Left renal cortex interstitium (tissue), 4 donors: ENCODE measurements around the gene WDFY1. TPM values are rescaled to one million over a fixed set of nuclear protein-coding genes. Genes with fewer than 3 reads are reported as not detected.
"Not testable (repeated sequence)": the region's sequence is repeated elsewhere in the genome, so short reads cannot be mapped to it uniquely, and the experiment has no call there.

Experiments
- DNase-seq, 4 donors: peaks; one replicate each; pipeline ENCODE4 v3.0.0-alpha.2; 2013; ENCODE audit warnings: low read depth in 4 of 4, low spot score in 2 of 4, missing footprints in 1 of 4
- polyA plus RNA-seq, 4 donors: library from polyadenylated mRNA; unstranded; fragments of 120-200 nt; gene quantifications; one replicate each; pipeline ENCODE4 v1.2.1, GENCODE V29; 2013; ENCODE audit not compliant: insufficient read length in 4 of 4

WDFY1 gene
- polyA plus RNA-seq, 4 donors: 57.5 to 64.0 (median 59.6) TPM

- DNase-seq: no peak
These were observed 44.6 kb downstream of the WDFY1 start for GRCh38 chr2:223900531-223900930.

- no peak for DNase-seq
These were observed 45.1 kb downstream of the WDFY1 start for GRCh38 chr2:223900066-223900465.

GRCh38 chr2:223897669-223898330 is 47.3 kb downstream of the WDFY1 start:
- DNase-seq: no peak

GRCh38 chr2:223896833-223897311 is 48.3 kb downstream of the WDFY1 start:
- no peak for DNase-seq

- DNase-seq: no peak
These were observed 50.2 kb downstream of the WDFY1 start for GRCh38 chr2:223894968-223895367.

- no peak for DNase-seq
These were observed 51.1 kb downstream of the WDFY1 start for GRCh38 chr2:223894009-223894408.

- DNase-seq: no peak
These were observed 54.4 kb downstream of the WDFY1 start for GRCh38 chr2:223890721-223891120.

GRCh38 chr2:223889229-223889628 is 55.9 kb downstream of the WDFY1 start:
- DNase-seq: no peak

- DNase-seq: no peak
These were observed 56.9 kb downstream of the WDFY1 start for GRCh38 chr2:223888251-223888650.

- DNase-seq: no peak
These were observed 58.0 kb downstream of the WDFY1 start for GRCh38 chr2:223887127-223887526.

GRCh38 chr2:223886726-223887125 is 58.4 kb downstream of the WDFY1 start:
- DNase-seq: no peak

- DNase-seq: no peak
These were observed 60.7 kb downstream of the WDFY1 start for GRCh38 chr2:223884399-223884798.

GRCh38 chr2:223882715-223883114 is 62.4 kb downstream of the WDFY1 start:
- DNase-seq: no peak

GRCh38 chr2:223880796-223881195 is 64.3 kb downstream of the WDFY1 start:
- no peak for DNase-seq

GRCh38 chr2:223877721-223878410 is 67.3 kb downstream of the WDFY1 start:
- no peak for DNase-seq

- DNase-seq: no peak
These were observed 71.5 kb downstream of the WDFY1 start for GRCh38 chr2:223873672-223874071.

GRCh38 chr2:223872772-223873171 is 72.4 kb downstream of the WDFY1 start:
- not testable (repeated sequence) for DNase-seq

GRCh38 chr2:223871661-223872060 is 73.5 kb downstream of the WDFY1 start:
- DNase-seq: not testable (repeated sequence)

GRCh38 chr2:223870840-223871611 is 74.1 kb downstream of the WDFY1 start:
- no peak for DNase-seq

- no peak for DNase-seq
These were observed 77.1 kb downstream of the WDFY1 start for GRCh38 chr2:223868005-223868404.

- DNase-seq: no peak
These were observed 79.1 kb downstream of the WDFY1 start for GRCh38 chr2:223865907-223866508.
